GM04503 (cell line): ENCODE measurements around the gene IKBKG.
"Not testable (repeated sequence)": the region's sequence is repeated elsewhere in the genome, so short reads cannot be mapped to it uniquely, and the experiment has no call there.

Experiments used
- DNase-seq: peaks from one replicate; pipeline ENCODE4 v3.0.0-alpha.2; 2012; ENCODE audit warnings: low read depth

IKBKG gene, protein sequence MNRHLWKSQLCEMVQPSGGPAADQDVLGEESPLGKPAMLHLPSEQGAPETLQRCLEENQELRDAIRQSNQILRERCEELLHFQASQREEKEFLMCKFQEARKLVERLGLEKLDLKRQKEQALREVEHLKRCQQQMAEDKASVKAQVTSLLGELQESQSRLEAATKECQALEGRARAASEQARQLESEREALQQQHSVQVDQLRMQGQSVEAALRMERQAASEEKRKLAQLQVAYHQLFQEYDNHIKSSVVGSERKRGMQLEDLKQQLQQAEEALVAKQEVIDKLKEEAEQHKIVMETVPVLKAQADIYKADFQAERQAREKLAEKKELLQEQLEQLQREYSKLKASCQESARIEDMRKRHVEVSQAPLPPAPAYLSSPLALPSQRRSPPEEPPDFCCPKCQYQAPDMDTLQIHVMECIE

DNA sequence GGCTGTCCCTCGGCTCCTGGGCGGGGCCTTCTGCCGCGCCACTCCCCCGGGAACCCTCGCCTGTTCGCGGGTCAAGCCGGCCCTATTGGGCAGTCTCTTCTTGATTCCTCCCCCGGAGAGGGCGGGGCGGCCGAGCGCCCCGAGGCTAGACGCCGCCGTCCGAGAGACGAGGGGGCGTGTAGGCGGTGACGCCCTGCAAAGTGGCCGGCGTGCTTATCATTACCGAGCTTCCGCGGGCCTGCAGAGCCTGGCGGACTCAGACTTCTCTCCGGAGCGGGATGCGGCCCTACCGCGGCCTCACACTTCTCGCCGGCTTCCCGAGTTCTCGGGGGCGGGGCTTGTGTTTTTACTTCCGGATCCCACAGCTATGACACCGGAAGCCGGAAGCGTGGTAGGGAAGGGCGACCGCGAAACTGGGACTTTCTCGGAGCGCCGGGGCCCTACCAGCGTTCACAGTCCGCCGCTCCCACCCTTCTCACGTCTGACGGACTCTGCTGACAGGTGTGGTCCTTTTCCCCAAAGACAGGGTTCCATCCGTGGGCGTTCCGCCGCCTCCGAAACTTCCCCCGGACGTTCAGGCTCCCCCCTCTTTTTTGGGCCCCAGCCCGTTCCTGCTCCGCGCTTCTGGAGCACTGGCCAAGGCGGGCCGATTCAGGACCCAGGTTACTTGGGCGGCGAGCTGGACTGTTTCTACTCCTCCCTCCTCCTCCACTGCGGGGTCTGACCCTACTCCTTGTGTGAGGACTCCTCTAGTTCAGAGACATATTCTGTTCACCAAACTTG, at the start of gene IKBKG:
TSS of gene IKBKG (plus strand) at position 376 of the 783 bp plus-strand sequence. CDS start 4,383 bp downstream, outside the sequence.
- no peak for DNase-seq

DNA sequence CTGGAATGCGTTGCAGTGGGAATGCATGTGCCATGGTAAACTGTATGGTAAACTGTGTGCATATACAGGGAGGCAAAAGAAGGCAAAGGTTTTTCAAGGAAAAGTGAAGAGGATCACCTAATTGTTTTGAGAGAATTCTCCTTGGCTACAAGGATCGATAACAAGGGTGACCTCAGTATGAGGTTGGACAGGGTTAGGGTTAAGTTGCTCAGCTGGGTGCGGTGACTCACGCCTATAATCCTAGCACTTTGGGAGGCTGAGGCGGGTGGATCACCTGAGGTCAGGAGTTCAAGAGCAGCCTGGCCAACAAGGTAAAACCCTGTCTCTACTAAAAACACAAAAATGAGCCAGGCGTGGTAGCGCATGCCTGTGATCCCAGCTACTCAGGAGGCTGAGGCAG, 46.0 kb upstream of the IKBKG start:
- not testable (repeated sequence) for DNase-seq

DNA sequence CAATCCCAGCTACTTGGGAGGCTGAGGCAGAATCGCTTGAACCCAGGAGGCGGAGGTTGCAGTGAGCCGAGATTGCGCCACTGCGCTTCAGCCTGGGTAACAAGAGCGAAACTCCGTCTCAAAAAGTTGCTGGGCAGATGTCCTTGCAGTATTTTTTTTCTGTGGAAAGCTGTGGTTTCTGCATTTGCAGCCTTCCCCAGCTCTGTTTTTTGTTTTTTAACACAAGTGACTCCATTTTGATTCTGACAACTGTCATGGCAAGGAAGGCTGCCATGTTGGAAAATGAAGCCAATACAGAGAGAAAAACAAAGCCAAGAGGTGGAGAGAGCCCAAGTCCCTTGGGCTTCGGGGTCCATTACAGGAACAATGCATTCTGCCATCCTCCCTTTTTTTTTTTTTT, 45.3 kb upstream of the IKBKG start:
- no peak for DNase-seq

DNA sequence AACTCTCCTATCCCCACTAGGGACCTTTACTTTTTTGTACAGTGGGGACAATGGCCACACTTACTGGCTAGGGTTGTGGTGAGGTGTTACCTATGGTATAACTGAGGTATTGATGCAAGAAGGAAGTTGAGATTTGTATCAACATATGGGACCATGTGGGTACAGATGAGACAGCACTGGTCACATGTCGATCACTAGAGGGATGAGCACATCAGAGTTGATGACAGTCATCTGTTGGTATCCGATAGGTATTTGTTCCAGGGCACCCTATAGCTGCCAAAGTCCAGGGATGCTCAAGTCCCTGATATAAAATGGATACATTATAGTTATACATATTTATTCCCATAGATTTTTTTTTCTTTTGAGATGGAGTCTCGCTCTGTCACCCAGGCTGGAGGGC, 44.4 kb upstream of the IKBKG start:
- DNase-seq, result no peak

DNA sequence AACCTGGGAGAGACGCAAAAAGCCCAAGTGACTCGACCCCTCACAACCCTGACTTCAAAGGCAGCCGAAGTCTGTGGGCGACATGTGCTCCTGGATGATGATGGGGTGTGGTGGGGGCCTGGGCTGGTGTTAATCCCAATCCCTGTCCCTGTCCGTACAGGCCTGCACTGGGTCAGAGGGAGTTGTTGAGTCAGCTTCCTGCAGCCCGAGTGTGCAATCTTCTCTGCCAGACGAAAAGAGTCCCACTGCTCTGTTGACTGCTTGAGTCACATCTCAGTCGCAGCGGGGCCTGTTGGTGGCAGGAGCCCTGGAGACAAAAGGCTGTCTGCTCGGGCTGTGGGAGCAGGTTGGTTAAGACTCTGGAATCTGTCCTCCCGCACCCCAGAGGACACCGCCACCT, 41.7 kb upstream of the IKBKG start:
- no peak for DNase-seq

DNA sequence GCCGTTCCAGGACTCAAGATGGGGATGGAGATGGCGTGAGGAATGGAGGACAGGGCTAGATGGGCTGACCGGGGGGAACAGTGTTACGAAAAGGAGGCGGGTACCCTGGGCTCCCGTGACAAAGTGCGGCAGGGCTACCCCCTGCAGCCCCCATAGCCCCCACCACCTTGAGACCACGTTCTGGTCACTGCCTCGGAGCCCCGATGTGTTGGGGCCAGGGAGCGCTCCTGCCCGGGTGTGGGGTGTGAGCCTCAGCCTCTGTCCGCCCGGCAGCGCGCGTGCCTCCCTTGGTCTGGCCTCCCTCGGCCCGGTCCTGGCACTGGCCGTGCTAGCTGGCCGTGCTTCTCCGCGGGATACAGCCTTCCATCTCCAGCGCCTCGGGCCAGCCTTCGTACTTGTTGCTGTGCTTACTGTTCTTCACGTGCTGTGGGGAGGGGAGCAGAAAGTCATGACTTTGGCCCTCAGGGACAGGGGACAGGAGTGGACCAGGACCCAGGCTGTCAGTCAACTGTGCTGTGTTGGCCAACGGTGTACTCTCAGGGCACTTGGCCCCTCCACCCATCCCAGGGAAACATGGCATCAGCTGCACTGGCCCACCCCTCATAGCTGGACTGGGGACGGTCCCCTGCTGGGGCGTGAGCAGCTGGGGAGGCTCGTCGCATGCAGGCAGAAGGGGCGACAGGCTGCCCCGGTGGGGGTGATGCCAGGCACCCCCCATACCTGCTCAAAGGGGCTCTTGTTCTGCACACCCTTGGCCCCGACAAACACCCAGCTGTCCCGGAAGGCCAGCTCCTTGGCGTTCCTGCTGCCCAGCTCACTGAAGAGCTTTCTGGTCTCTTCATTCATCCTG, 40.7 kb upstream of the IKBKG start:
- DNase-seq, result no peak

DNA sequence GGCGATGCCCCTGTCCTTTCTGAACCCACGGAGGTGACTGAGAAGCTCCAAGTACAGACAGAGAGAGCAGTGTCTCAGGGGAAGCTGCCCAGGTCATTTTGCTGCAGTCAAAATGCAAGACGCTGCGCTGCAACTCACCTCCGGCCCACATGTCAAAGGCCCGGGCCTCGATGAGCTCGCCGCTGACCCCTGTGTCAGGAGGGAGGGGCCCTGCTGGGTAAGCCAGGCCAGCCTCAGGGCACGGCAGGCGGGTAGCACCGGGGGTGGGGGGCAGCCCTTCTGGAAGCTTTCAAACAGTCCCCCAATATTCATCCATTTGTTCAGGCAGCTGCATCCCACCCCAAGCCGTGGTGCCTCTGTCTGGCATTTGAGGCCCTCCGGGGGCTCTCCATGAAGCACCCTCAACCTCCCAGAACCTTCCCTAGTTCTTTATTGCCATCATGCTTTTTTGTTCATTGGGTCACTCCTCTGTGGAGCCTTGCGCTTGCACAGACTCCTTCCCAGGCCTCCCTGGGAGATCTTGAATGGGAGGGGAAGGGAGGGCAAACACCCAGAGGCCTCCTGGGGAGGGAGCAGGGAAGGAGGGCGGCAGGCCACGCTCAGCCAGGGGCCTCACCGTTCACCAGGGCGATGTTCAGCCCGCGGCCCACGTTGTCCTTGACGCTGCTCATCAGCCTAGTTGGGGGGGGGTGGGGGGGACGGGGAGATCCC, 39.6 kb upstream of the IKBKG start:
- no peak for DNase-seq

DNA sequence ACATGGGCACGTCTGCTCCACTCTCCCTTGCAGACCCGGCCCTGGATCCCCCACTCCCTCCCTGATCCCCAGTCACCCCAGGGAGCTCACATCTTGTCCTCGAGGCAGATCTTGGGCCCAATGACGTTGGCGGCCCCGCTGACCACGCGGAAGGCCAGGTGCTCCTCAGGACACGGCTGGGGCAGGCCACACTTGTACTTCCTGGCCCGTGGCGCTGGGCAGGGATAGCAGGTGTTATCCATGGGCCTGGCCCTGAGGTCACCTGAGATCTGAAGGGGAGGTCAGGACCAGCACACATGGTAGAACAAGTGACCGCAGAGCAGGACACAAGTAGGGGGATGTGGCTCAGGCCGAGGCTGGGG, 39.1 kb upstream of the IKBKG start:
- no peak for DNase-seq

DNA sequence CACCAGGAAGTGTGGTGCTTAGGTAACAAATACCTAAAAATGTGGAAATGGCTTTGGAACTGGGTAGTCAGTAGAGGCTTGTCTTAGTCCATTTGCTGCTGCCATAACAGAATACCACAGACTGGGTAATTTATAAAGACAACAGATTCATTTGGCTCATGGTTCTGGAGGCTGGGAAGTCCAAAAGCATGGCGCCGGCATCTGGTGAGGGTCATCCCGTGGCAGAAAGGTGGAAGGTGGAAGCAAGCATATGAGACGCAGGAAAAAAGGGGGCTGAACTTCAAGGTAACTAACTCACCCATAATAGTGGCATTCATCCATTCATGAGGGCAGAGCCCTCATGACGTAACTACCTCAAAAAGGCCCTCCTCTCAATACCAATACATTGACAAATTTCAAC, 38.0 kb upstream of the IKBKG start:
- no peak for DNase-seq

DNA sequence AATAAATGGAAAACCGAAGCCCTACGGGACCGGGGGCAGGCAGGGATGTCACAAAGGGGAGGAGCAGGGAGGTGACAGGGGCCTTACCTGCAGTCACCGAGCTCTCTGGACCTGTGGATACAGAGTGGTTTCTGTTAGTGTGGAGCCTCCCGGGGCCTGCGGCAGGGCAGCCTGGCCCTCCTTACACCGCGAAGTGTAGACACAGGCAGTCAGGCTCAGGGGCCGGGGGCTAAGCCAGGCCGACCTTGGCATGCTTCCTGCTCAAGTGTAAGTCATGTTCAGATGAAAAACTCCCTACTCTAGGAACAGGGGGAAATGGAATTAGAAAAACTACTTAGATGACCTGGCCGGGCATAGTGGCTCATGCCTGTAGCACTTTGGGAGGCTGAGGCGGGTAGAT, 35.7 kb upstream of the IKBKG start:
- DNase-seq, result no peak

DNA sequence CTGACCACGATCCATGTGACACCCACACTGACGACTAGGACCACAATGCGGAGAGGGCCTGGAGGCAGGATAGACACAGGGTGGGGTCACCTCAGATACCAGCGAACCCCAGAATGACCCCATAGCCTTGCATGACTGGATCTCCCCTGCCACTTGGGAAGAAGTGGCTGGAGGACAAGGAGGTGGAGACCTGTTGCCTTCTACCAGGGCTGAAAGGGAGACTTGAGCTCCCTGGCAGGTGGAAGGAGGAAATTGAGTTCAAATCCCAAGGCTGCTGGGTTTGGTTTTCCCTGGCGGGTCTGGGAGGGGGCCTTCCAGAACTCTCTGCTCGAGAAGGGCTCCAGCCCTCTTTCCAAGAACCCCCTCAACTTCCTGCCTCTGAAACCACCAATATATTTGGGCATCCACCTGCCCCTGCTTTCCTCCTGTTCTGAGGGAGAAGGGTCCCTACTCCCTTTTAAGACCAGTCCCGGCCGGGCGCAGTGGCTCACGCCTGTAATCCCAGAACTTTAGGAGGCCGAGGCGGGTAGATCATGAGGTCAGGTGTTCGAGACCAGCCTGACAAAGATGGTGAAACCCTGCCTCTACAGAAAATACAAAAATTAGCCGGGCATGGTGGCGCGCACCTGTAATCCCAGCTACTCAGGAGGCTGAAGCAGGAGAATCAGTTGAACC, 34.4 kb upstream of the IKBKG start:
- no peak for DNase-seq

DNA sequence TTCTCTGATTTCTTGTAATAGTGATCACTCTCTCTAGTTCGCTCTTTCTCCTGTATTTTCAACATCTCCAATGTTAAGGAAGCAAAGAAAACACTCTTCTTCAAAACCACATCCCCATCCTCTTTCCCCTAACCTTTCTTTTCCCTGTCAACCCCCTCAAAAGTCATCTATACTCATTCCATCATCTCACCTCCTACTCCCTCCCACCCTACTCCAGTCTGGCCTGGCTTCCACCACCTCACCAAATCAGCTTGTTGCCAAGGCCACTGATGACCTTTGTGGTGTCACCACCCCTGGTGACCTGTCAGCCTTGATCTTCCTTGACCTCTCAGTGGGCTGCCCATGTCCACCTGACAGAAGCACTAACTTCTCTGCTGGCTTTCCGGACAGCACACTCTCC, 33.7 kb upstream of the IKBKG start:
- DNase-seq, result no peak

DNA sequence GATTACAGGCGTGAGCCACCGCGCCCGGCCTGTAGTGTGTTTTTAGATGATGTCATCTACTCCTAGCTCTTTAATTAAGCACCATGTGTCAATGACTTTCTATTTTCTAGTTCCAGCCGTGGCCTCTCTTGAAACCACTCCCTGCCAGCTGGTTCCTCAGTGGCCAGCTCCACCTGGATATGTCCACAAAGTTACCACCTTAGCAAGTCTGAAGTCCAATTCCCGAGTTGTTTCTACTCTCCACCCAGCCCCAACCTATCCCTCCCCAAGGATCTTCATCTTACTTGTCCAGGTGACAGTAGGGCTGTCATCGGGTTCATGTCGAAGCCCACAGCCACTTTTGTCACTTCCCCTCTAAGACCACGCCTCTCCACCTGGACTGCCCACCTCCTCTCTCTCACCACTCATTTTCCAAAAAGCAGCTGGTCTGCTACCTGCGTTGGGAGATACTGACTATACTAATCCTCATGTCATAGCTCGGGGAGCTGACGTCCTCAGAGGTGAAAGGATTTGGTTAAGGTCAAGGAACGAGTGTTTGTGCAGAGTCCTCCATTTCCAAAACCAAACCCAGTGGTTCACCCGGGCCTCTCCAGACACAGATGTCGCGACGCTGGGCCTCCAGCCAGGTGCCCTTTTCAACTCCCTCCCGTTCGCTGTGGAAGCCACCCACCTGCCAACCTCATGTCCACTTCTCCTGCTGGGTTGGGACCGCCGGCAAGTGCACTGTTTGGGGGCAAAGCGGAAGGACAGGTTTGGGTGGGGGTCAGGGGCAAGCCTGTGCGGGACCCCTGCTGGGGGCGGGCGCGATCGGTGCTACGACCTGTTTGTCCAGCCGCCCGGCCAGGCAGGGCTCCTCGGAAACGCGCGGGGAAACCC, 32.1 kb upstream of the IKBKG start:
- no peak for DNase-seq

DNA sequence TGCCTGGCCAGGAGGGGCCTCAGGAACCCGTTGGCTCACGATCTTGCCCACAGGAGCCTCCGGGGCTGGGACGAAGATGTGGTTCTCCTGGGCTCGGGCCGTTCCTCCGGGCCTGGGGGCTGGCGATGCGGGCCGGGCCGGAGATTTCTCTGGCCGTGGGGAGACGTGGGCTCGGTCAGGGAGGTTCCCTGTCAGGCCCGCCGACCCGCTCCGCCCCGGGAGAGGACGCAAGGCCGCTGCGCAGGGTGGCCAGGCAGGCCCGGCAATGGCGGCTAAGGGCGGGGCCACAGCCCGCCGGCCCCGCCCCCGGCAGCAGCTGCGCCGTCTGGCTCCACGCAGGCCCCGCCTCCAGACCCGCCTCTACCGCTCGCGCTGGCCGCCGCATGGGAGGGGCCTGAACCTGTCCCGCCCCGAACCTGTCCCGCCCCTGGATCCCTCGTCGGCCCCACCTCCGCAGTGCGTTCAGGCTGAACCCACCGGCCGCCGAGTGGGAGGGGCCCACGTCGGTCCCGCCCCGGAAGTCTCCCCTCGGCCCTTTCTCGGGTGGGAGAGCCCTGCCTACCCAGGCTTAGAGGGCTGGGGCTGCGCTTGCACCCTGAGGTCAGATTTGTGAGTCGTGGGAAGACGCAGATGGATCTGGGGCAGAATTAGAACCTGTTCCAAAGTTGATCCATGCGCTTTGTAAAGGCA, 31.3 kb upstream of the IKBKG start, which contains the start of gene FAM3A:
TSS of gene FAM3A (minus strand) at position 267 of the 690 bp plus-strand sequence. CDS start 460 bp downstream, outside the sequence.
- peak; percentile 31 for DNase-seq

DNA sequence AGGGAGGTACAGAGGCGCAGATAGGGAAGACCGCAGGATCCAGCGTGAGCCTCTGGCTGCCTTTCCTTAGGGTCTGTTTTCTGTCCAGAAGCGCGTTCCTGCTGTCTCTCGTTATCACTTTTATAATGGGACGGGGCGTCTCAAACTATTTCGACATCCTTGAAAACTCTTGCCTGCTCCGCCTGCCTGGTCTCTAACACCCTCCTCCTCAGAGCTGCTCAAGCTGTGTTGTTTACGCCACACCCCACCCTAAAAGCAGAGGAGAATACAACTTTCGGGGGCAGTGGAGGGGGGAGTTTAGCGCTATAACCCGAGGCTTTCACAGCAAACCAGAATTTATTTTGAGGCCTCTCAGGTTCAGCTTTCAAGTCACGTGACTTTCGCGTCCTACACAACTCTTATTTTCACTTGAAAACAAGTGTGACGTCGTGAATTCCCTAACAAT, 30.7 kb upstream of the IKBKG start:
- DNase-seq, result peak; percentile 18

DNA sequence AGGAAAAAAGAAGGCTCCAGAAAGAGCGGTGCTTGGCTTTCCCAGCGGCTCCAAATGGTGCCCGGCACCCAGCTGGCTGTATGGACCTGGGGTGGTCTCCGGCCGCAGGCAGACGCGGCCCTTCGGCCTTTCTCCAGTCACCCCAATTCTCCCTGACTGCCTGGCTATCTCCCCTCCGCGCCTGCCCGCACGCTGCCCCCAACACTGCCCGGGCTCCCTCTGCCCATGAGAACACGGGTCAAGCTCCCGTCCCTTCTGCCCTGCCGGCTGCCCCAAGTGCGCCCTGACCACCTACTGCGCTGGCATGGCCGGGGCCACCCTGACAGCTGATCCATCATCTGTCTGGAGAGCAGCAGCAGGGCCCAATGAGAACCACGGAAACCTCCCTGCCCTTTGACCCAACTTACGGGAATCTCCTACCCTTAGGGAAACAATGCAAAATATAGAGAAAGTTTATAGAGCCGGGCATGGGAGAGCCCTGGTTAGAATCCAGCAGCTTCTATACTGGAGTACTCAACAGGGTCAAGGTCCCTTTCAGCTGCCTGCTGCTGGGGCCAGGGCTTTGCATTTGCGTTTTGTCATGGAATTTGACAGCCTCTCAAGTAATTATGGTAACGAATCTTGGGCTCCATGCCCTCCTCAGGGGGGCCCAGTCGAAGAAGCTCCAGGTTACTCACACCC, 30.2 kb upstream of the IKBKG start:
- no peak for DNase-seq

DNA sequence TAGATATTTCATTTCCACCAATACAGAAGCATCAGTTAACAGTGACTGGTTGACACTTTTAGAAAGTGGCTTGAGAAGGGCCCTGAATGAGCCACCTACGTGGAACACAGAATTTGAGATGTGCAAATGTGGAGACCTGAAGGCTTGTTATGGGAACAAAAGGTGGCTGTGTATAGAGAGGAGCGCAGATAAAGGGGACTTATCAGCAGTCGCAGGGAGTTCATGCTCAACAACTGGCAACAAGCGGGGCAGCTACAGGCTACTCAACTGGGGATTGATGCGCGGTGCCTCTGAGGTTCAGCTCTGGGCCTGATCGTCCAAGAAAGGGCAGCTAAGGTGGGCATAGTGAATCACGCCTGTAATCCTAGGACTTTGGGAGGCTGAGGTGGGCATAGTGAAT, 28.0 kb upstream of the IKBKG start:
- DNase-seq, result no peak

DNA sequence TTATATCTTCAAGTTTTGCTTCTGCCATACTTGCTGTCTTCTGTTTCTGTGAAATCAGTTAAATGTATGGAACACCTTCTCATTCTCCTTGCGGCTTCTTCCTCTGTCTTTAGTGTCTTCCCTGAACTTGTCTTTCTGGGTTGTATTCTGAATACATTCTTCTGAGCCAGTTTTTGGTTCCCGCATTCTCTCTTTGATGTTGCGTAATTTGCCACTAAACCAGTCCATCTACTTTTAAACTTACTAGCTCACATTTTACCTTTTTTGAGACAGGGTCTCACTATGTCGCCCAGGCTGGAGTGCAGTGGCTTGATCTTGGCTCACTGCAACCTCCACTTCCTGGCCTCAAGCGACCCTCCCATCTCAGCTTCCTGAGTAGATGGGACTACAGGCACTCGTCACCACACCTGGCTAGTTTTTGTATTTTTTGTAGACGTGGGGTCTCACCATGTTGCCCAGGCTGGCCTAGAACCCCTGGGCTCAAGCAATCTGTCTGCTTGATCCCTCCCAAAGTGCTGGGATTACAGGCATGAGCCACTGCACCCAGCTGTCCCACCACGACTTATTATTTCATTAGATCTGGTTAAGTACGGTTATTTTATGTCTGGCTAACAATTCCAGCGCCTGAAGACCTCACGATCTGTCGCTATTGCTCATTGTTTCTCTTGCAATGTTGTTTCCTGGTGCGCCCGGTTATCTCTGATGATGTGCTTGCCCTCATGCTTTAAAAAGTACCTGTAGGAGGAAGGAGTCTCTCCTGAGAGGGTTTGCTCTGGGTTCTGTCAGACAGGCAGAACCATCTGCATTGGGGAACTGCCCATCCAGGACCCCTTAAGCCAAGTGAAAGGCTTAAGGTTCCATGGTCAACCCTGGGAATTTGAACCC, 21.6 kb upstream of the IKBKG start:
- no peak for DNase-seq
